Mesothelial cell of epicardium (in vitro differentiated cells): Measurements from ENCODE around the gene CSNK1D. TPM values are rescaled to one million over a fixed set of nuclear protein-coding genes. Genes with fewer than 3 reads are reported as not detected.

Source experiments
- DNase-seq, 2 experiments: peaks; one replicate each; pipeline ENCODE4 v3.0.0; 2021; ENCODE audit warnings: low spot score in 2 of 2; ENCODE audit not compliant: unreplicated experiment in 2 of 2
- H3K27ac Mint-ChIP-seq: 2 replicates; pipeline ENCODE4 v1.8.0; 2021; ENCODE audit warnings: mixed read lengths
- H3K27me3 Mint-ChIP-seq: 2 replicates; pipeline ENCODE4 v1.8.0; 2021; ENCODE audit warnings: low read depth, mixed read lengths
- H3K36me3 Mint-ChIP-seq: 2 replicates; pipeline ENCODE4 v1.8.0; 2021; ENCODE audit warnings: mixed read lengths
- H3K4me1 Mint-ChIP-seq: 2 replicates; pipeline ENCODE4 v1.8.0; 2021; ENCODE audit warnings: mixed read lengths
- H3K4me3 Mint-ChIP-seq: 2 replicates; pipeline ENCODE4 v1.8.0; 2021; ENCODE audit warnings: mild to moderate bottlenecking, moderate library complexity, mixed read lengths
- H3K9me3 Mint-ChIP-seq: 2 replicates; pipeline ENCODE4 v1.8.0; 2021; ENCODE audit warnings: mixed read lengths
- CTCF ChIP-seq: fragments of 200-600 bp; sonication (generic); IDR thresholded peaks from one replicate; pipeline ENCODE4 v1.5.0; 2021; ENCODE audit warnings: antibody characterized with exemption; ENCODE audit not compliant: unreplicated experiment
- total RNA-seq: library from RNA; stranded (reverse); gene quantifications from 3 replicates; pipeline ENCODE4 v1.2.1, GENCODE V29; 2021

The CSNK1D gene
- total RNA-seq = 202 to 212 TPM (median 204 TPM) in 3 replicates

DNA sequence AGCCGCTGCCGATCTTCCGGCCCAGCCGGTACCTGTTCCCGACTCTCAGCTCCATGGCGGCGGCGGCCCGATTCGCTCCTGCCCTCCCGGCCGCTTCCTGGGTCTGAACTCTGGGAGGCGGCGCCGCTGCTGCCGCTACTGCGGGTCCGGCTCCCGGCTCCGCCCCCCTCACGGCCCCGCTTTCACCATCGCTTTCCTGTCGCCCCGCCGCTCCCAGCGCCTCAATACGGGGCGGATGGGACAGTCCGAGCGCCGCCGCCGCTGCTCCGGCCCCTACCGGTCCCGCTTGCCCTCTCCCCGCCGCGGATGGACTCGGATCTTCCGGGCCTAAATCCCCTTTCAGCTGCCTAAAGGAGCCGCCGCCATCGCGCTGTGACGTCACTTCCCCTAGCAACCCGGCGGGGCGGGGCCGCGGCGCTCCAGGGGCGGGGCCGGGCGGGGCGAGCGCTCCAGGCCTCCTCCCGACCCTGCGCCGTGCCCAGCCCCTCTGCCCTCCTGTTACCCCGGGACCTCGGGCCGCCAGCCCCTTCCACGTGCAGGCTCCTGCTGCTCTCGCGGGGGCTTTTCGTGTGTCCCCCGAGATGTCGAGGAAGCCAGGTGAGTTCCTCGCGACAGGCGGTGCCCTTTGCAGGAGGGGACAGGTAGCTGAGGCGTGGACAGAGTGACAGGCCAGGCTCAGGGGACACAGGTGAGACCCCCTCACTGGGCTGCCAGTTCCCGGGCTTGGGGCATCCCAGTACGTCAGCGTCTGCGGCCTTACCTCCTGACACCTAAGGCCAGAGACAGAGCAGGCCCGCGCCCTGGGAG lies at the start of gene CSNK1D:
Gene CSNK1D, minus strand, starts transcription at position 374 of the 807 bp plus-strand sequence. Its CDS starts 319 bp downstream, at position 55.
- DNase-seq = peak; percentile 89 to 93
- no peak for TF ChIP-seq CTCF

DNA sequence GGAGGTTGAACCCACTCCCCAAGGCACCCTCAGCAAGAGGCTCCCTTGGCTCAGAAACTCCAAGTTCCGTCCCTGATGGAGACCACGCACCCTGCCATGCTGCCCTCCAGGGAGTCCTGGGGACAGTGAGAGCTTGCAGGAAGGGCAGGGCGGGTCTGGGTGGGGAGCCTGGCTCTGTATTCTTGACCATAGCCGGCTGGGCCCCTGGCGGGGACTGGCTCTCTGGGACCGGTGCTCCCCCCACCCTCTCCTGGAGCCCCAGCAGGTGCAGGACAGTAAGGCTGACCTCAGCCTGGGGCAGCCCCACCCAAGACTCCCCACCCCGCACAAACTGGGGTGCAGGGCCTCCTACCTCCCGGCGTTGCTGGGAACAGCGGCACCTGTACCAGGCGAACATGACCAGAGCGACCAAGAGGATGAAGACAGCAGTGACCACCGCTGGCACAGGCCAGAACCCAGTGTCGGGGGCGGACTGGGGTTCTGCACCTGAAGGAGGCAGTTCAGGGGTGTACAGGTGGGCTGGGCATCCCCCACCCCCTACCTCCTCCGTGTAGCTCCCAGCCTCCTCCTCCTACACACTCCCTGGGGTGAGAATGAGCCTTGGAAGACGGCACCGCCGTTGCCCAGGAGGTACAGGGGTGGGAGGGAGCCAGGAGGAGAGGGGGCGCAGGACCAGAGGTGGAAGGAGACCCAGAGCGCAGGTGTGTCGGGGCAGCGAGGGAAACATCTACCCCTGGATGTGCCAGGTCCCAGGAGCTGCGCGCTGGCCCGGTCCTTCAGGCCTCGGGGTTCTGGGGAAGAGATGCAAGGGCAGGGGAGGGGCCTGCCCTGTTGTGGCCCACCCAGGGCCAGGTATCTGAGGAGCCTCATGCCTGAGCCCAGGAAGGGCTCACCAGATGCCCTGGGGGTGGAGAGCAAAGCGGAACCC lies 49.3 kb upstream of the CSNK1D start:
- H3K4me3 Mint-ChIP-seq = no peak overlapping the region
- no peaks in the 10 kb centered on the region for H3K9me3 Mint-ChIP-seq
- H3K27me3 Mint-ChIP-seq = peaks cover 16% of the 10 kb centered on the region
- H3K4me1 Mint-ChIP-seq = peaks cover 22% of the 10 kb centered on the region
- TF ChIP-seq CTCF = no peak
- no peak for DNase-seq
- H3K36me3 Mint-ChIP-seq = no peaks in the 10 kb centered on the region
- no peak overlapping the region for H3K27ac Mint-ChIP-seq

More for the DNA sequence above, at the start of gene CSNK1D:
- Mint-ChIP-seq H3K27me3 (no peaks in the 10 kb centered on the region), H3K4me1 (peaks cover 47% of the 10 kb centered on the region), H3K4me3 (peak within 1 kb of the TSS; percentile 83), H3K9me3 (no peaks in the 10 kb centered on the region), H3K27ac (peak within 1 kb of the TSS; percentile 100), H3K36me3 (peaks cover 14% of the 10 kb centered on the region)

DNA sequence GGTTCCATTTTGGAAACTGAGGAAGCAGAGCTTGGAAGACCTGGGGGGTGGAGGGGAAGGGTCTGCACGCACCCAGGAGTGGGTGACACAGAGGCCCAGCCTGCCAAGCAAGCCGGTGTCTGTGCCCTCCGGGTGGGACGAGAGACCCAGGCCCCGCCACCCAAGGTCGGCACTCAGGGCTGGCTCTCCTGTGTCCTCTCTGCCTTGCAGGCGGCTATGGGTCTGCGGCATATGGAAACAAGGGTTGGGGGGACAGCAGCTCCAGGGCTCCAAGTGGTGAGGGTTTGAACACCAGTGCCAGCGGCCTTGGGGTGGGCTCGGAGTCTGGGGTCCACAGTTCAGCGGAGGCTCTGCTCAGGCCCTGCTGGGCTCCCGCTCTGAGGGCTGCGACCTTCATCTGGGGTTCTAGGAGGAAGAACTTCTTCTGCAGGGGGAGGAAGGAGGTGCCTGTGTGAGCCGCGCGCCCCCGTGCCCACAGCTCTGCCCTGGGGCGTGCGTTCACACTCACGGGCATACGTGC lies 48.5 kb upstream of the CSNK1D start:
- Mint-ChIP-seq H3K36me3 (no peaks in the 10 kb centered on the region), H3K27ac (no peak overlapping the region), H3K4me3 (no peak overlapping the region), H3K4me1 (peaks cover 16% of the 10 kb centered on the region), H3K27me3 (peaks cover 16% of the 10 kb centered on the region), H3K9me3 (no peaks in the 10 kb centered on the region)
- no peak for TF ChIP-seq CTCF
- no peak for DNase-seq

DNA sequence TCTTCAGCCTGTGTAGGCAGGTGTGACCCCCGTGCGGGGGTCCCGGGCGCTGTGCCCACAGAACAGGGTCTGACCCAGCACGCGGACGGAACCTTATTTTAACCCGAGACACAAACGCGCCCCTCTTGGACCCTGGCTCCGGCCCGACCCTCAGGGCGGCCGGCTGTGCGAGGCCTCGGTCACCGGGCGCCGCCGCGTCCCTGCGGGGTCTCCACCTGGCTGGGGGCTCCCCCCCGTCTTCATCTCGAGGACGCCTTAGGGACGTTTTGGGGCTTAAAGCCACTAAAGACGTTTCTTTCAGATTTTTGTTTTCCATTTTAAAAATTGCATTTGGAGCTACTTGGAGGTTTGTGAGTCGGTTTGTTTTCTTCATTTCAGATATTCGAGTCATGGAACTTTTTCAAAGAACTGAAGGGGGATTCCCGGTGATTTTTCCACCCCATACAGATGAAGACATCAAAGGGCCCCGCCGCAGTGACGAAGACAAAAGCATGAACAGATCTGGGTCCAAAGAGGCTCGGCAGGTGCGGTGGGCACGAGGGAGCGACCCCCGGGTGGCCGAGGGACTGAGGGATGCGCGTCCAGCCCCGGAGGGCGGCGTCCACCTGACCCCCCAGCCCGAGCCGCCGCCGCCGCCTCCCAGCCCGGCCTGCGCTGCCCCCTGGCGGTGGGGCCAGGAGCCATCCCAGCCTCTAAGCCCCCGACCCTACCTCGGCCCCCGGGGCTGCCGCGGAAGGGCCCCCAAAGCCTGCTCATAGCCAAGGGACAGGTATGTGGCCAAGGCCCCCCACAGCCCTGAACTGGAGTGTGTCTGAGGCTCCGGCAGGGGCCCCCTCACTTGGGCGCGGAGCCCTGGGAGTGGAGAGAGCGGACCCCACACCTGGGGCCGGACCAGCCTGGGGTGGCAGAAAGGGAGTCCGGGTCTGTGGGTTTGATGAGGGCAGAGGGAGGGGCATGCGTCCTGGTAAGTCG lies 47.7 kb upstream of the CSNK1D start:
- Mint-ChIP-seq H3K4me1 (peaks cover 15% of the 10 kb centered on the region), H3K4me3 (no peak overlapping the region), H3K27me3 (peaks cover 16% of the 10 kb centered on the region), H3K36me3 (no peaks in the 10 kb centered on the region), H3K9me3 (no peaks in the 10 kb centered on the region), H3K27ac (no peak overlapping the region)
- DNase-seq = peak in 1 of 2 experiments; percentile 65
- peak; percentile 83 for TF ChIP-seq CTCF
